Hematopoietic multipotent progenitor cell treated with erythropoietin and hydrocortisone succinate and interleukin-3 and kit ligand, for 17 days (in vitro differentiated cells): Measurements from ENCODE around the gene IQCC.

Experiments
- DNase-seq: peaks from one replicate; pipeline ENCODE4 v3.0.0-alpha.2; 2015; ENCODE audit warnings: low spot score

Gene IQCC

DNA sequence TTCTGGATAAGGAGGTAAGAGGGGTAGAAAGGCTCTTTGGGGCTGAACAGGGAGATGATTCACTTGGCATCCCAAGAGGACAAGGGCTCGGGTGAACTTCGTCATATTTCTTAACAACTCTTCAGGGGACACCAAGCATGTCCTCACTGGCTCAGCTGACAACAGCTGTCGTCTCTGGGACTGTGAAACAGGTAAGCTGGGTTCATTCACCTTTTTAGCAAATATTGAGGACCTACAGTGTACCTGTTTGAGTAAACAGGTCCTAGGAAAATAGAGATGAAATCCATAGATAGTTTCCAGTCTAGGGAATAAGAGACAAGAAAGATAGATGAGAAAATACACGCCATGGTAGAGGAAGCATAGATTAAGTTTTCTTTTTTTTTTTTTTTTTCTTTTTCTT, 18.8 kb downstream of the IQCC start:
- no peak for DNase-seq

DNA sequence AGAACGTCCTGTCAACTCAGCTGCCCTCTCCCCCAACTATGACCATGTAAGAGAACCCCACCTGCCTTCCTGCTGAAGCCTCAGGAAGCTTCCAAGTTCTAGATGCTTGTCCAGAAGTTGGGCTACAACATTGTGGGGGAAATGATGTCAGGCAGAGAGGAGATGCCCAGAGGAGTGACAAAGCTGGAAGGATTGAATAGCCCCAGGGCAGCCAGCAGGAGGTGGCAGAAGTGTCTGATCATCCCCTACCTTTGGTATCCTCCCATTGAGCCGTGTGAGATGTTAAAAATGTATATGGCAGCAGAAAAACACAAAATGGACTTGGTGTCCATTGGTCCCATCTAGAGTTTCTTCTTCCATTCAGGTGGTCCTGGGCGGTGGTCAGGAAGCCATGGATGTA, 23.3 kb downstream of the IQCC start:
- DNase-seq: no peak

DNA sequence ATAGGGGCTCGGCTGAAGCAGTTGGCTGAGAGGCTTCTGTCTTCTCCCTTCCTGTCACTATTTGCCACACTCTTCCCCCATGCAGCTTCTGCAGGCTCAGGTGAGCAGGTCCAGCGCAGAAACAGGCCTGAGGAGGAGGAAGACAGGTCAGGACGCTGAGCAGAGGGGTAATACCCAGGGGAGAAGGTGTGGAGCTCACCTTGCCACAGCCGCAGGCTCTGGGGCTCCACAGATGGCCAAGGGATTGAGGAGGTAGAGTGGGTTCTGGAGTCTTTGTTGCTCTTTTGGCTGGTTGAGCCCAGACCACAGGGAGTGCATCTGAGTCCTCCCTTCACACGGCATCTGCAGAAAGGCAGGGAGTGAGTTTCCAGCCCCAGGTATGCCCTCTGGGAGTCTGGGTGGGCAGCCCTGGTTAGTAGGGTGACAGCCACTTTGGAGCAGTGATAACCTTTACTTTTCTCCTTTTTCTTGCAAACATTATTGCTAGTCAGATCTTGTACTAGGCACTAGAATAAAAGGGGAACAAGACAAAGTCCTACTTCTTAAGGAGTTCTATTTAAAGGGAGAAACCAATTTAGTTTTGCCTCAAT, 26.5 kb downstream of the IQCC start:
- no peak for DNase-seq

DNA sequence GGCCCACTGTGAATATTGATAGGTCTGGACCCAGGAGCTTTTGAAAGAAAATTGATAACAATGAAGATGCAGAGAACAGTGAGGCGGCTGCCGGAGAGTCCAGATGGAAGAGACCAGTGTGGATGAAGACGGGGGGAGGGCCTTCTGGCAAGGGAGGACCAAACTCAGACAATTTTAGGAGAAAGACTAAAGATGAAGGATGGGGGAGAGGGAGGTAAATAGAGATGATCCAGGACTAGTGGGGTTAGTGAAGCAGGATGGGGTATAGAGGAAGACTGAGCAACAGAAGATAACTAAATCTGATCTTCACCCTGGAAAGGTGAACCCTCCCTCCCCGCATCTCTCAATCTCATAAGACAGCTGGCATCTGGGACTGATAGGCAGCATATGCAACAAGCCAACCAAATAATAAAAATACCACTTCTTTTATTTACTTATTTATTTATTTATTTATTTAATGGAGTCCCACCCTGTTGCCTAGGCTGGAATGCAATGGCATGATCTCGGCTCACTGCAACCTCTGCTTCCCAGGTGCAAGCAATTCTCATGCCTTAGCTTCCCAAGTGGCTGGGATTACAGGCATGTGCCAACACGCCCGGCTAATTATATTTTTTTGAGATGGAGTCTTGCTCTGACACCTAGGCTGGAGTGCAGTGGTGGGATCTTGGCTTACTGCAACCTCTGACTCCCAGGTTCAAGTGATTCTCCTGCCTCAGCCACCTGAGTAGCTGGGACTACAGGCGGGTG, 27.3 kb downstream of the IQCC start:
- no peak for DNase-seq

DNA sequence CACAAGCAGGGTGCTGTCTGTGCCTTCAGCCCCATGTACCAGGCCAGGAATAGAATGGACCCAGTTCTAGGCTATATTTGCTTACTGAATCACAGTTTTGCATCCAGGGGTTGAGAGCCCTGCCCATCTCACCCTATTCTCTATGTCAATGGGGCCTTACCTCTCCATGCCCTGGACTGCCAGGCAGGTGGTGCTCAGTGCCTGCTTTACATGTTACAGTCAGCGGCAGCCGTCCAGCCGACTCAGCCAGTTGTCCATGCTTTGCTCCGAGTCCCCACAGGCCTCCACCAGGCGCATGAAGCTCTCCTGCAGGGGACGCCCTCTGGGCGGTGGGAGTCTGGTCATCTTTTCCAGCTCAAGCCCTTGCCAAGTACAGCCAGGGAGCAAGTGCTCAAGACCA, 29.3 kb downstream of the IQCC start:
- no peak for DNase-seq

DNA sequence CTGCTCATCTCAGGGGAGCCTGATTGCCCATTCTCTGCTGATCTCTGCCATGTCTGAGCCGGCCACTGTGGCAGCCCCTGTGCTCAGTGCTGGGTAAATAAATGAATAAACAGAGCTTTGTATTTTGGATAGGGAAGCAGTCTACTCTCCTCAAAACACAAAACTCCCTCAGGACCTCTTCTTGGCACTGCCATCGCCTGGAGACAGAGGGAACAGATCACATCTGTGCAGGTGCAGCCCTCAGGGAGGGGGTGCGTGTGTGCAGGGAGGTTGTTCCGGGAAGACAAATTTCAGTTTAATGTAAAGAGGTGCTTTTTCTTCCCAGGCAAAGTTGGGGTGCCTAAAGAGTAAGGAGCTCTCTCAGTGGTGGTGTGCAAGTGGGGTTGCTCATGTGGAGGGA, 33.9 kb downstream of the IQCC start:
- no peak for DNase-seq

DNA sequence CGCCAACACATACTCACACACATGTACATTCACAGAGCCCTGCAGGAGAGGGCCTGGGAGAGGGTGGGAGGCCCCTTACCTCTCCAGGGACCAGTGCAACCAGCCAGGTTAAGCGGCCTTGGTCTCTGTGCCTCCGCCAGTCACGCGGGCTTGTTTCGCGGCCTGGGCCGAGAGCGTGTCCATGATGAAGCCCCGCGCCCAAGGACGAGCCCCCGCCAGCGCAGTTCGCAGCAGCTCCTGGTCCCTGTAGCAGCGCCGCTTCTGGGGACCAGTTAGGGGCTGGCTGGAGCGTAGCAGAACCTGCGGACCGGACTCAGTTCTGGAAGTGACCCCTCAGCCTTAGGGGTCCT, 34.3 kb downstream of the IQCC start:
- DNase-seq: no peak

DNA sequence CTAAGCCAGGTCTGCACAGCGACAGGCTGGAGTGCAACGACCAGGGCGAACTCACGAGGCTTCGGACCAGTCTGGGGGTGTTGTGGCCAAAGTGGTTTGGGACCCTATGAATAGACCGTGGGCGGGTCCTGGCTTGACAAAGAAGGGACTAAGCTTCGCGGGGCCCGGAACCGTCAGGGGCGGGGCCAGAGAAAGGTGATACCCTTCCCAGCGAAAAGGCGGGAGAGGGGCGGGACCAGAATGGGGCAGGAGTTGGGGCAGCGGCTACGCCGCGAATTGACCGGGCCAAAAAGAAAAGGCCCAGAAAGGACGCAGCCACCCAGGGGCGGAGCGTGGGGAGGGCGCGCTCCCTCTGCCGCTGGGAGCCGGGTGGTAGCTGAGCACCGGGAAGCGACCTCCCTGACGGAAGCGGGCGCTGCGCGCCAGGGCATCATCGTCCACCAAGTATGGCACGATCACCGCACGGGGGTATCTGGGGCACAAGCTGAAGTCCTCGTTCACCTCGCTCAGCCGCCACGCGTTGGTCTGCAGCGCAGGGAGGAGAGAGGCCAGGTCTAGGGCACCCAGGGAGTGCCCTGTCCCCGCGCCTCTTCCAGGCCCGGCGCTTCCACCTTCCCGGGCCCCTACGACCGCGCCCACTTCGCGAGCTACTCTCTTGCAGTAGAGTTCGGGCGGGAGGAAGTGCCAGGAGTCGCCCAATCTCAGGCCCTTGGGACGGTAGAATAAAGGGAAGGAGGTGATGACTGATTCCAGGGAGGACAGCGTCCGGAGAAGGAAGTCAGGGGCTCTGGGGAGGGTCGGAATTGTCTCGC, 34.9 kb downstream of the IQCC start:
- no peak for DNase-seq

DNA sequence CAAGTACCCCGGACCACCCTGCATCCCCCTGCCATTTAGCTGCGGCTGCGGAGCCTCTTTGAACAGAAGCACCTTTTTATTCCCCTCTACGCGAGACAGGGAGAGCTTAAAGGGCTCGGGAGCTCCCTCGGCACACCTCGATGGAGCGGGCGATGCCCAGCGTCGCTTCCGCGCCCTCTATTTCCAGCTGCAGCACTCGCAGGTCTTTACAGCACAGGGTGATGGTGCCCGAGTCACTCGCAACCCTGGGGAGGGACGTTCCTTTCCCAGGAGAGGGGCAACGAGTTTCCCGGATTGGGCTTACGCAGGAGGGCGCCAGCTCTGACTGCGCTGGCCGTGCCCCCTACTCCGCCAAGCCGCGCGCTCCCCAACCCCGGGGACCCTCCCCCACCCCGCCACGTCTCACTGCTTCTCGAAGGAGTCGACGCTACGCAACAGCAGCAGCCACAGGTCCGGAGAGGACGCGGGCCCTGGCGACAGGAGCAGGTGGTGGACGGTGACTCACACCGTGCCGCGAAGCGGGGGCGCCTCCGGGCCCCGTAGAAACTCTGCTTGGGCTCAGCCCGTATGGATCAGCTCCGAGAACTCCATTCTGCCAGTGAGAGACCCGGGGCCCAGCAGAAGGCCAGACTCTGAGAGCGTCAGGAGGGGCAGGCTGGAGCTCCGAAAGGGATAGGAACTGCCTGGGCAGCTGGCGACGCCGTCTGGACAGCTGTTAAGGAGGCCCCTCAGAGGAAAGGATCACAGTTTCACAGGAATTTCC, 35.7 kb downstream of the IQCC start:
- no peak for DNase-seq

DNA sequence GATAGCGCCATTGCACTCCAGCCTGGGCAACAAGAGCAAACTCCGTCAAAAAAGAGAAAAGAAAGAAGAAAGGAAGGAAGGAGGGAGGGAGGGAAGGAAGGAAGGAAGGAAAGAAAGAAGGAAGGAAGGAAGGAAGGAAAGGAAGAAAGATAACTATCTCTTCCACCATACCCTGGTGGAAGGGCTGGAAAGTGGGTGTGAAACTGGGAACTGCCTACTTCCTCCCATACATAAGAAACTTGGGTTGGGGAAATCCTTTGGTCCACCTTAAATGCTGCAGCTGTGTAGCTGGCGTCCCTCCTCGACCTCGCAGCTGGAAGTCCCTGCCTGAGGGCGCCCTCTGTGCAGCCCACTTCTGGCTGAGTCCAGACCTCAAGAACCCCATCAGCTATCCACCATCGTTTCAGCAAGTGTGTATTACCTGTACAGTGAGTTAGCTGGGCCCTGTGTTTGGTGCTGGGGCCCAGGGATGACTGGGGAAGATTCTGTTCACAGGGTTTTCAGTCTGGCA, 36.9 kb downstream of the IQCC start:
- no peak for DNase-seq

DNA sequence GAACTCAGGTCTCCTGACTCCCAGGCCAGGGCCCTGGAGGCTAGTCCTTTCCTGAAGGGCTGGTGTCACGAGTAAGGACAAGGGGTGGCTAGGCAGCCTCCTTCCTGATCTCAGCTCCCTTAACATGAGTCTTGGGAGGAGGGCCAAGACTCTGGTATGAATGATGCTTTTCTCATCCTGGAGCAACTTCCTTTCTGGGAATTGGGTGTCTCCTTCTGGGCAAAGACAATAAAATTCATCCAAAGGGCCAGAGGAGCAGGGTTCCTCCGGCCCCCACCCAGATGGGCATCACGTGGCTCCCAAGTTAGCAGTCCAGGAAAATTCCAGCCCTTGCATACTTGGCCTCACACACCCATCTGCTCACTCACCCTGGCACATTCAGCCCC, 41.4 kb downstream of the IQCC start, which contains the start of gene FAM167B:
TSS of gene FAM167B (plus strand) at position 335 of the 386 bp plus-strand sequence. CDS start 200 bp downstream, outside the sequence.
- no peak for DNase-seq

DNA sequence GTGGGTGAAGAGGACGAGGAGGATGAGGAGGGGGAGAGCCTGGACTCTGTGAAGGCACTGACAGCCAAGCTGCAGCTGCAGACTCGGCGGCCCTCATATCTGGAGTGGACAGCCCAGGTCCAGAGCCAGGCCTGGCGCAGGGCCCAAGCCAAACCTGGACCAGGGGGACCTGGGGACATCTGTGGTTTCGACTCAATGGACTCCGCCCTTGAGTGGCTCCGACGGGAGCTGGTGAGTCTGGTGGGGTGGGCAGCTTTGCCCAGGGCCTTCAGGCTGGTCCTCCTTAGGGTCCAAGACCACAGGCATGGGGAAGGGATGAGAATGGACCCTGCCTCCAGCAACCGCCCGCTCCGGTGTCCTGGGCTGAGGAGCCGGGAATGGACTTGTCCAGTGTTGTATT, 42.0 kb downstream of the IQCC start:
- no peak for DNase-seq

DNA sequence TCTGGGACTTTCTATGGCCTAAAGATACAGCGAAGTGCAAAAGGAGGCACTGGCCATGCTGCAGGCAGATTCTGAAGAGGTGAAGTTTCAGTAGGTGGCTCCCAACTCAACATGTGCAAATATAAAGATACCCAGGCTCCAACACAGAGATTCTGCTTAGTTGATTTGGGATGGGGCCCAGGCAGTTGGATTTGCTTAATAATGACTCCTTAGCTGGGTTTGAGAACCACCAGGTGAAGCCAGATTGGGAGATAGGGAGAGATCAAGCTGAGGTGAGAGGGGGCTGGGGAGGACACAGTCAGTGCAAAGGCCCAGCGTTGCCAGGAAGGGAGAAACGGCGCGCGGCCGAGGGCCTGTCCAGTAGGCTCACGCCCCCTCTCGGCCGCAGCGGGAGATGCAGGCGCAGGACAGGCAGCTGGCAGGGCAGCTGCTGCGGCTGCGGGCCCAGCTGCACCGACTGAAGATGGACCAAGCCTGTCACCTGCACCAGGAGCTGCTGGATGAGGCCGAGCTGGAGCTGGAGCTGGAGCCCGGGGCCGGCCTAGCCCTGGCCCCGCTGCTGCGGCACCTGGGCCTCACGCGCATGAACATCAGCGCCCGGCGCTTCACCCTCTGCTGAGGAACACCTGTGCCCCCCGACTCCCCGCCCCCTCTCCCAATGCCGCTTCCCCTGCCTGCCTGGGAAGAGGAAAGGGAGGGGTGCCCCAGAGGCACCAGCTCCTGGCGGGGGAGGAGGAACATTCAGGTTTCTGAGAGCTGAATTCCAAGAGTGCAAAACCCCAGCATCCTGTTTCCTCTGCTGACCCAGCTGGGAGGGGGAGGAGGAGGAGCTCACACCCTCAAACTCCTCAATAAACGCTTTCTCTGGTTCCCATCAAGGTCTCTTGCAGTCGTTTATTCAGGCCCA, 42.8 kb downstream of the IQCC start:
- peak; percentile 76 for DNase-seq

DNA sequence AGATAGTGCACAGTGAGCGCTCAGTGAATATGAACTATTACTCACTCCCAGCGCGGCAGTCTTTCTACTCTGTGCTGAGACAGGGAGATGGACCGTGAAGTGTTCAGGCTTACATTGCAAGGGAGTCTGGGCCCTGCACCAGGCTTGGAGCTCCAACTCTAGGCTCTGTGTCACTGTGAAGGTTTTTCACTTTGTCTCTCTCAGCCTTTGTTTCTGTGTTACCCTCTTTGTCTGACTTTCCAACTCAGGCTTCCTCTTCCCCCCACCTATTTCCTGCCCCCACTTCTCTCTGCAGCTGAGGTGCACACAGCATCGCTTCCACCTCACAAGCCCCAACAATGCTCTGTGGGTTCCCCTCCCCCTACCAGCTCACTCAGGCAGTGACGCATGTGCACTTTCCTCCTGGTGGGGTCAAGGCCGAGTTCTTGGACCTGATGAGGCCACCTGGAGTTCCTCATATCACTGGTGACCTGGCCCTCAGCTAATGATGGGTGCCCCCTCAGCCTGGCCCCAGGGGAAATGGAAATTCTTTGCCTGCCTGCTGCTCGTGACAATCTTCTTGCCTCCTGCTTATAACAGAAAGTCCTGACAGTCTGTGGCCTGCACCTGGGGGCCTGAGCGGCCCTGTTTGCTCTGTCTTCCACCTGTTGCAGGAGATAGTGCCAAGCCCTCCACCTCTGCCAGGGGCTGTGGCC, 44.5 kb downstream of the IQCC start:
- no peak for DNase-seq

DNA sequence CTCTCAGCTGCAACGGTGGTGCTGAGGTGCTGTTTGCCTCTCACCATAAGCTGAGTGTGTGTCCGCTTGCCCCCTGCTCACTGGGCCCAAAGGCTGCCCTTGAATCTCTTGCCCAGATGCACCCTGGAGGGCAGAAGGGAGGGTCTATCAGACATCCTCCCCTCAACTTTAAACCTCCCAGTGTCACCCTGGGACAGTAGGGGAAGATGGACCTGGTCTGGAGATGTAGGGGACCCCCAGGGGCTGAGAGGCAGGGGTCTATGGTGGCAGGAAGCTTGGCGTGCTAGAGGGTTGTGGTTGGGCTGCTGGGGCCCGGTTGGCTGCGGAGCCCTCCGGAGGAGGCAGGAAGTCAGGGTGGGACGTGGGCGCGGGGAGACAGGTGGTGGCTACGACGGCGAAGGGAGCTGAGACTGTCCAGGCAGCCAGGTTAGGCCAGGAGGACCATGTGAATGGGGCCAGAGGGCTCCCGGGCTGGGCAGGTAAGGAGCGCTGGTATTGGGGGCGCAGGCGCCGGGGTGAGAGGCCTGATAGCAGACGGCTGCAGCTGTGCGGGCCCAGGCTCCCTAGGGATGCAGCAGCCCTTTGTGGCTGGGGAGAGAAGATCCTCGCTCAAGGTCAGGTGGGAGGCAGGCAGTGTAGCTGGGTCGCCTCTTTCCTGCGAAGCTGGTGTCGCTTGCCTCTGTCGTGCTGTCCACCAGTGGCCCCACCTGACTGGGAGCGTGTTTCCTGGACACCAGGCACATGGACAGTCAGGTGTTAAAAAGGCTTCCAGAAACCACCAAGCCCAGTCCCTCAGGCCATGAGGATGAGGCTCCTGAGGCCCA, 45.6 kb downstream of the IQCC start, which contains the start of gene LCK:
TSS of gene LCK (plus strand) at position 373 of the 824 bp plus-strand sequence. CDS start 23,065 bp downstream, outside the sequence.
- no peak for DNase-seq

DNA sequence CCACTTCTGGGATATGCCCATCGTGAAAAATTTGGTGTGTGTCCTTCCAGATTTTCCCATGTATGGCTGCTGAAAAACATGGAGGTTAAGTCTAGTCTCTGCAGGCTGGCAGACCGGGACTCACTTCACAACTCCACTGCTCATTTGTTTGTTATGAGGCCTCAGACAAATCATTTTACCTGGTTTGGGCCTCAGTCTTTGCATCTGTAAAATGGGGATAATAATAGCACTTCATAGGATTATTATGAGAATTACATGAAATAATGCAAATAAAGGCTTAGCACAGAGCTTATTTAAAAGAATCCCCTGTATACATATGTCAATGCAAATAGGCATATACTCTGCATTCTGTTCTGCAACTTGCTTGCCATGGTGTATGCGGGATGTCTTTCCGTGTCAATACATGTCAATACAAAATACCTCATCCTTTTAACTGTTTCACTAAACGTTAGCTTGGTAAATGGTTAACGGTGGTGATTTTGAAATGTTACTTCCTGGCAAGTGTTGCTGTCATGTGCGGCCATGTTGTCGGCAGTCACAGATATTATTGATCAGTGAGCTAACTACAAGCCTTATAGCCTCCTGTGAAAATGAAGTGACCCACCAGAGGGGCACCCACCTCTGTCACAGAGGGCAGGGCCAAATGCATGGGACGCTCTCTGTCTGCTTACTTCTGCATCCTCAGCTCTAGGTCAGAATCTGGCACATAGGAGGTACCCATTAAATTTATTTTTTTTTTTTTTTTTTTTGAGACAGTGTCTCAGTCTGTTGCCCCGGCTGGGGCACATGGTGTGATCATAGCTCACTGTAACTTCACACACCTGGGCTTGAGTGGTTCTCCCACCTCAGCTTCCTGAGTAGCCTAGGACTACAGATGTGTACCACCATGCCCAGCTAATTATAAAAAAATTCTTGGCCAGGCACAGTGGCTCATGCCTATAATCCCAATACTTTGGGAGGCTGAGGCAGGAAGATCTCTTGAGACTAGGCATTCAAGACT, 49.9 kb downstream of the IQCC start:
- DNase-seq: no peak

DNA sequence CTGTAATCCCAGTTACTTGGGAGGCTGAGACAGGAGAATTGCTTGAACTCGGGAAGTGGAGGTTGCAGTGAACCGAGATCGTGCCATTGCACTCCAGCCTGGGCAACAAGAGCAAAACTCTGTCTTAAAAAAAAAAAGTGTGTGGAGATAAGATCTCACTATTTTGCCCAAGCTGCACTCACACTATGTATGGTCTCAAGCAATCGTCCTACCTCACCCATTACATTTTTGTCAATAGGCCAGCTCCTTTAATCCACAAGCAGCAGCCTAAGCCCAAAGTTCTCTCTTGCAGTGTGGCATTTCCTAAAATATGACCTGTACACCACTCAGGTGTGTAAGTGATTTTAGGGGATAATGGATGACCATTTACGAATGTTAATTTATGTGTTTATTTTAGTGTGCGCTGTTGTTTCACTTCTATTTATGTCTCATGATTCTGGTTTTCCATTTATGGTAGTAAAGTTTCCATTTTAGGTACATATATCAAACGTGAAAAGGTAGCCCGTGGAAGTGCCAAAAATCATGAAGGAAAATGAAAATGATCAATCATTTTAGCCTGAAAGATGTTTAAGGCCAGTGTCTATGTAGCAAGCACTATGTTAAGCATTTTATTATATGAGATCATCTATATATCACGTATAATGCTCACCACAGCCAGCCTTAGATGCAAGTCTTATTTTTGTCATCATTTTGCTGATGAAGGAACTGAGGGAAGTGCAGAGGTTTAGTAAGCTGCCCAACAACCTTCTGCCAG, 51.2 kb downstream of the IQCC start:
- no peak for DNase-seq

DNA sequence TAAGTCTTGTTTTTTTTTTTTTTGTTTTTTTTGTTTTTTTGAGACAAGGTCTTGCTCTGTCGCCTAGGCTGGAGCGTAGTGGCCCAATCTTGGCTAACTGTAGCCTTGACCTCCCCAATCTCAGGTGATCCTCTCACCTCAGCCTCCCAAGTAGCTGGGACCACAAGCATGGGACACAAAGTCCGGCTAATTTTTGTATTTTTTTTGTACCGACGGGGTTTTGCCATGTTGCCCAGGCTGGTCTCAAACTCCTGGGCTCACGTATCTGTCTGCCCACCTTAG, 51.7 kb downstream of the IQCC start:
- no peak for DNase-seq
